Activated naive CD8-positive, alpha-beta T cell treated with anti-CD3 and anti-CD28 coated beads, Interleukin-2, amount 50 U/mL, for 16 hours (primary cell): ENCODE data around the gene ITPRID1.
"Not testable (repeated sequence)": the region's sequence is repeated elsewhere in the genome, so short reads cannot be mapped to it uniquely, and the experiment has no call there.

Experiments used
- DNase-seq: peaks from one replicate; pipeline ENCODE4 v3.0.0-alpha.2; 2020; ENCODE audit warnings: low read depth, low spot score

Gene ITPRID1

DNA sequence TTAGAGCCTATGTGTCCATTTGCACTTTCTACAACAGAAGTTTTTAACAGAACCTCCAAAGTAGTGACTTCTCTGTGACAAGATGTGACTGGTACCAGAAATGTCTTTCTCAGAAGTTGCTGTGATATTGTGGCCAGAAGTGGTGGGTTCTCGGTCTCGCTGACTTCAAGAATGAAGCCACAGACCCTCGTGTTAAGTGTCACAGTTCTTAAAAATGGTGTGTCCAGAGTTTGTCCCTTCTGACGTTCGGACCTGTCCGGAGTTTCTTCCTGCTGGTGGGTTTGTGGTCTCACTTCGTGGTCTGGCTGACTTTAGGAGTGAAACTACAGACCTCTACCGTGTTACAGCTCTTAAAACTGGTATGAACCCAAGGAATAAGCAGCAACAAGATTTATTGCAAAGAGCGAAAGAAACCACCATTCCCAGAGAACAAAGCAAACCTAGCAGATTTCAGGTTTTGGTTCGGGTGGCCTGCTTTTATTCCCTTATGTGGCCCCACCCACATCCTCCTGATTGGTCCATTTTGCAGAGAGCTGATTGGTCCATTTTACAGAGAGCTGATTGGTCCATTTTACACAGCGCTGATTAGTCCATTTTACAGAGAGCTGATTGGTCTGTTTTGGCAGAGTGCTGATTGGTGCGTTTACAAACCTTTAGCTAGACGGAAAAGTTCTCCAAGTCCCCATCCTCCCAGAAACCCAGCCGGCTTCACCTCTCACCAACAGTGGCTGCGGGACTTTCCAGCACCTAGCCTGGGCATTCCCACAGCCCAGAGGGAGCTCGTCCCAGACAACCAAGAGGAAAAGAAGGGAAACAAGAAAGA lies 3.0 kb downstream of the ITPRID1 start:
- no peak for DNase-seq

DNA sequence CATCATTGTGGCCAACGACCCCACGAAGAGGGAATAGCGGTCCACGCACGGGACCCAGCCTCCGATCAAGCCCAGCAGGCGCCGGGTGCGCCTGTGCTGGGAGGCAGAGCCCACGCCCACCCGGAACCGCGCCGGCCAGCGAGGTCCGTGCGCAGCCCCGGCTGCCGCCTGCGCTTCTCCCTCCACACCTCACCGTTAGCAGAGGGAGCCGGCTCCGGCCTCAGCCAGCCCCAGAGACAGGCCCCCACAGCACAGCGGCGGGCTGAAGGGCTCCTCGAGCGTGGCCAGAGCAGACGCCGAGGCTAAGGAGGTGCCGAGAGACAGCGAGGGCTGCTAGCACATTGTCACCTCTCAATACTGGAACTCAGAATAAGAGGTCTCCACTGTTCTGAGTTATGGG lies 3.6 kb downstream of the ITPRID1 start:
- DNase-seq = no peak

DNA sequence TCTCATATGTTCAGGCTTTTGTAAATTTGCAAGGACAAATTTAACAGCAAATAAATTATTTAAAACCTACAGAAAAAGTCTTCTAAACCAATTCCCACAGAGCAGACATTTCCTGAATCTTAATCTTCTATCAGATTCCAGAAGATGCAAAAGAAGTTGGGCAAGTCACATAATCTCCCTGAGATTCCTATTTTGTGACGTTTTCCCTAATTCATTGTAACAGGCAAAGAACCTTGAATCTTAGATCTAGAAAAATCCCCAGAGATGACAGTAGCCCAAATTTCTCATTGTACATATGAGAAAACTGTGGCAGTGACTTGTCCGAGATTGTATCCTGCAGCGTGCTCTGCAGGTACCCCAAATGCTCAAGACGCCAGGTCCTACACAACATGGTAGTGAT lies 4.9 kb downstream of the ITPRID1 start:
- no peak for DNase-seq

DNA sequence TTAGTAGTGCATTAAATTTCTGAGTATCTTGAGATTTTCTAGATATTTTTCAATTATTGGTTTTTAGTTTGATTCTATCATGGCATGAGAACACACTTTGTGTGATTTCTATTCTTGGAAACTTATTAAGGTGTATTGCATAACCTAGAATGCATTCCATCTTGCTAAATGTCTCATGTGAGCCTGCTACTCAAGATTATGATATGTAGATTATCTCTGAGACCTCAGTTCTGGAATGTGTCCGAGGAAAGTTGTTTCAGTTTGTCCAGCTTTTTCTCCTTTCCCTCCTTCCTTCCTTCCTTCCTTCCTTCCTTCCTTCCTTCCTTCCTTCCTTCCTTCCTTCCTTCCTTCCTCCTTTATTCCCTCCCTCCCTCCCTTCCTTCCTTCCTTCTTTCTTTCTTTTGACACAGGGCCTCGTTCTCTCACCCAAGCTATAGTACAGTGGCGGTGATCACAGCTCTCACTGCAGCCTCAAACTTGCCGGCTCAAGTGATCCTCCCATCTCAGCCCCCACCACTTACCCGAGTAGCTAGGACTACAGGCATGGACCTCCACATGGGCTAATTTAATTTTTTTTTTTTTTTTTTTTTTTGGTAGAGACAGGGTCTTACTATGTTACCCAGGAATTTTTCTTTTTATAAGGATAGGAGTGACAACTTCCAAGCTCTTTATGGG lies 7.6 kb downstream of the ITPRID1 start:
- DNase-seq = no peak

DNA sequence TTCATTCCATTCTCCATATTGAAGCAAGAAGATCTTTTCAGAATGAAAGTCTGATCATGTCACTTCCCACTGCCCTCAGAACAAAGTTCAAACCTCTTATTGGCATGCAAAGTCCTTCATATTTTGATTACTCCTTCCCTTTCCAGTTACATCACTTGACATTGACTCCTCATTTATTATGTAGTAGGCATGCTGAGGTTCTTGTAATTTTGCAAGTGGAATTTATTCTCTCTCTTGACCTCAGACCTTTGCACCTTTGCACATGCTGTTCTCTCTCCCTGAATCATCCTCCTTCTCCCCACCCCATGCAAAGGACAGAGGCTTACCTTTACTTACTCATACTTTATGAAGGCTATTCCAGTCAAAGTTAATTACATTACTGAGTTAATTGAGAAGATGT lies 13.0 kb downstream of the ITPRID1 start:
- no peak for DNase-seq

DNA sequence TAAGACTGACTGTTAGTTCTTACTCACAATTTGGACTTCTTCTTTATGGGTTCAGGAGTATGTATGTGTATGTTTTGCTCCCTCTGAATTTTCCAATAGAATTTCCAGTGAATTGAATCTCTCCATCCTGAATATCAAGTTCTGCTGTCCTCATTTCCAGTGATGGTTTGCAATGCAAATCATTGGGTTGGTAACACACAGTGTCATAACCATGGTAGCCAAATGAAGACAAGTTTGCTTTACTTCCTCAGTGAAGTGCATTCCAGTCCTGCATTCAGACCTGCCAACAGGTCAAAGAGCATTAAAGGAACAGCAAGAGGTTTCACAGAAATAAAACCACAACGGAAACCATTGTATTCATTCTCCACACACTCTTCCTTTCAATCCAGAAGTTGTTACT lies 15.2 kb downstream of the ITPRID1 start:
- no peak for DNase-seq

DNA sequence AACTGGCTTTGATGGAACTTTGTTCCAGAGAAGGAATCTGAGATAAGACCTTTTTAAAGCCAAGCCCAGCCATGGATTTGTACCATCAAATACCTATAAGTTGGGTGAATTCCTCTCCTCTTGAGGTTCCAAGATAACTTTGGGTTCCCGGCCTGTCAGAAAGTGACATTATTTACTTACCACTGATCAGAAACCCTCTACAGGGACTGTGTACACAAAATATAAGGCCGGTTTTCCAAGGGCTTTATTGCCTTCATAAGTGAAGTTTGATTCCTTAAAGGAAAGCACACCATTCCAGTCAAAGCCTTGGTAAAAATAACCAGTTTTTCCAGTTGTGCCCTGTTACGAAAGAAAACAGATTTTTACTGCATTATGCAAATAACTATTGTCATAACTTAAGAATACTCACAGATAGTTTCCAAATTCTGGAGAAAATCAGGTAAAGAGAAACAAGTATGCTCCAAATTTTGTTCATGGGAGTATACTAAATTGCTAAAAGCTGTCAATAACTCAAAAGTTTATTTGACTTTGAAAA lies 26.8 kb downstream of the ITPRID1 start:
- not testable (repeated sequence) for DNase-seq

DNA sequence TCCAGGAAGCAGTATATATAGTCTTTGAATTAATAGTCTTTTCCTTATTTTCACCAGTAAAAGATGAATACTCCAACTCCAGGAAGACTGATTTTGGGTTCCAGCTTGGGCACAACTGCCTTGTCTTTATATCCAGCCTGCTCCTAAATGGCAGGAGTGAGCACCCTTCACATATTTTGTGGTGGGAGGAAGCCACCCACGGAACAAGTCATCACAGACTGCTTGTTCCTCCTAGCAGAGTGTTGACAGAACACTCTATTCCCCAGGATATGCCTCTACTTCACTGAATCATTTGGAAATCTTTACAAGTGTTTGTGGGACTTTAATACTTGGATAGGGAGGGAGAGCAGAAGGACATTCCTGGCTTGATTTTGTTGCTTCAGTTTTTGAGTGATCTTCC lies 31.7 kb downstream of the ITPRID1 start:
- no peak for DNase-seq

DNA sequence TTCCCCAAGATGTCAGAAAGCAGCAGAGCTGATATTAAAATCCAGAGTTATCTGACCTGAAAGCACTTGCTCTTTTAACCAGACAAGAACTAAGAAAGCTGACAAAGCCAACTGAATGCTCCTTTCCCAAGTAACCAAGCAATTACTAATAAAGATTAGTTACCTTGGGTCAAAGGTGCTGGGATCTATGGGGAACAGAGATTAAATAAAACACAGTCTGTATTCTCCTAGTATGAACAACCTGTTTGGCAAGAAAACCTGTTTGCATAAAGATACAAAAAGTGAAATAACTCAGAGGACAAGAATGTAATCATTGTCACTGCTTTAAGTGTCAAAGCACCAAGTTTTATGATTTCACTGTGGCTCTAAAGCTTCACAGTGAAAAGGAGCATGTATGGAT lies 35.7 kb downstream of the ITPRID1 start:
- DNase-seq = no peak

DNA sequence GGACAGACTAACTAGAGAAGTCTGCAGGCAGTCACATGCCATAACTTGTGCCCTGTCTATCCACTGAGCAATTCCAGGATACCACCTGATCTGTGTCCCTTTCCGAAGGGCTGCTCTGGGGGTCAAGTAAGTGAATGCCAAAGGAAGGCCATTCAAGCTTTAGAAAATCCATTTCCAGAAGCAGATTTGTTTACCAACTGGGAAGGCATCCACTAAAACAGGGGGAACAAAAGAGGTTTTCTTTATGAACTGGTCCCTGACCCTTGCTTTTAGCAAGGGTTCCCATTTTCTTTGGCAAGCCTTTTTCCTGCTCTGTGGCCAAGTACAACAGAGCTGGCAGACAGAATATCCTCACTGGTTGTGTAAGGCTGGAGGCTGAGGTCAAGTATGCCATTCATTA lies 36.5 kb downstream of the ITPRID1 start:
- no peak for DNase-seq

DNA sequence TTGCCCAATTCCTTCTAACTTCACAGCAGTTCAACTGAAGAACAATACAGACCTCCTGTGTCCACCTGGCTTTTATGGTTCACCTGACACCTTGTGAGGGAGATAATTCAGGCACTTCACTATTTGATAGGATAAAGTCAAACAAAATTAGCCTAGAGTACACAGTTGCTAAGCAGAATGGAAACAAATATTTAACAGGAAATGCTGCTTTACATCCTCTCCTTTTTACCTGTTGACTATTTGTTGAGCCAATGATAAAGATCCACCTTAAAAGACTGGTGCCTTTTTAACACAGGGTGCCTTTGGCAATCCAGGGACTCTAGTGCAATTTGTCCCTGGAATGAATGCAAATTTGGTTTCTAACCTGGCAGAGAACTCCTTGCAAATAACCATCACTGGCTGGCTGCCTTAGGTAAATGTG lies 39.8 kb downstream of the ITPRID1 start:
- no peak for DNase-seq

DNA sequence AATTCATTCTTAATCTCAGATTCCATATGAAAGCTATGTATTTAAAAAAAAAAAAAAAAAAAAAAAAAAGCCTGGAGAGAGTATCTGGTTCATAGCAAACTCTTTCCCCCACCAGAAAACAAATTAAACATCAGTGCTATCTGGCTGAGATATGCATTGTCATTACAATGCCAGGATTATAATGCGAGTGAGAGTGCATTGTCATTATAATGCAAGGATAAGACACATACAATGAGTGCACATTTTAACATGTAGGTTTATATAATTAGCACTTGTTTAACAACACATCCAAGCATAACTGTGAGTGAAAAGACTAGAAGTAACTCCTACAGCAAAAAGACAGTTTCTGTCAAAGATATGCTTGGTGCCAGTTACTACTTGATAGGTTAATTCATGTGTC lies 48.1 kb downstream of the ITPRID1 start:
- no peak for DNase-seq

DNA sequence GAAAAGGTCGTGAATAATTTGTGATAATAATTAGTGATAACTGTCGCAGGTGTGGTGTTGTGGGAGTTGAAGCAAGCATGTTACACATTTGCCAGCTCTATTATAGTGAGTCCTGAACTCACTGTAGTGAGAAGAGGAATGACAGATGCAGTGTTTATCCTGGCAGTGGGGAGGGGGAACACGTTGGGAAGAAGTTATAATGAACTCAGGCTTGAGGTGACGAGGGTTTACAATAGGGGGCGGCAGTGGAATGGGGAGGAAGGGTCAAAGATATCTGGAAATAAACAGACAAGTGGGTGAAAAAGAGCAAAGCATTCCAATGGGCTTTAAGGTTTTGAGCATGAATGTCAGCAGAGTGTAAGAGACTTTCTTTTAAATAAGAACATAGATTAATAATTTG lies 49.6 kb downstream of the ITPRID1 start:
- no peak for DNase-seq

DNA sequence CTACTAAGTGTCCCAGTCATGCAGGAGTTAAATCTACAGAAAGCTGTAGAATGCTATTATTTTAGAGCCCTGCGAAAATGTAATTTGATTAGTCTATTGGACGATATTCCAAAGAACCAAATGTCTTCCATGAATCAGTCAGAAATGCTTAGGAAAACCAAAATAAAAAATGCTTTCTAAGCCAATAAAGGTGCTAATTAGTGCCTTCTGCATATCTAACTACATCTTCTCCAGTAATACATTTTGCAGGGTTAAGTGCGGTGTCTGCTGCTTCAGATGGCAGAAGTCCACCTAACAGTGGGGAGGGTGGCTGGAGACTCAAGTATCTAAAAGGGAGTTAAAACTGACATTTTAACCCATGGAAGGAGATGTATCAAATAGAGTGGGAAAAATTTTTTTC lies 50.1 kb downstream of the ITPRID1 start:
- no peak for DNase-seq

DNA sequence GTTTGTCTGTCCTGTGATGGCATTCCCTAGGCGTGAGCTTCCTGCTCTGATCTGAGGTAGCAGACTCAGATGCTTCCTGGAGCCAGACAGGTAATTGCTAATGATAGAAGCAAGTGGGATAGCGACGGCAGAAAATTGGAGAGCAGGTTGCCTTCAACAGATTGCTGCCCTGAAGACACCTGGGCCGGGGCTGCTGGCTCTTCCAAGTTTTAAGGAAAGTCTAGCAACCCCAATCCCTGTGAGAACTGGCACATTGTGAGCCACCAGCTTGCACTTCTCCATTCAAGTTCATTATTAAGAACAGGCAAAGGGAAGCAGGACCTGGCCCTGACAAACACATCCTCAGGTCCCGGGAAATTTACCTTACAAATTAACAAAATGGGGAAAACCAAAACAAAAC lies 50.8 kb downstream of the ITPRID1 start:
- DNase-seq = no peak

DNA sequence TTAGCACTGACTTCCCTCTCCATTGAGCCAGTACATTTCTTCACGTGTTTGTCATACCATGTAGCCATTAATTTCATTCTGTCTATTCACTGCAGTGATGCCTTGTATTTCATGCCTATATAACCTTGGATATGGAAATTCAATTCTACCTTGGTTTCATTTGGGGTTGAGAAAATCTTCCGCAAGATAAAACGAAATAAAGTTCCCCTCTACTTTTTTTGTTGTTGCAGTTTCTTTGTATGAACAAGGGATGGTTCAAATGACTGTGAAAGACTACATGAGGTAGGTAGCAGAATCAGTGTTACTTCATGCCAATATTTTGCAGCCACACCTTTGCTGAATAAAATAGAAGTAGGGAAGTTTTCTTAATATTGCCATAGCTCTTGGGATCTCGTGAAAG lies 55.6 kb downstream of the ITPRID1 start:
- no peak for DNase-seq

DNA sequence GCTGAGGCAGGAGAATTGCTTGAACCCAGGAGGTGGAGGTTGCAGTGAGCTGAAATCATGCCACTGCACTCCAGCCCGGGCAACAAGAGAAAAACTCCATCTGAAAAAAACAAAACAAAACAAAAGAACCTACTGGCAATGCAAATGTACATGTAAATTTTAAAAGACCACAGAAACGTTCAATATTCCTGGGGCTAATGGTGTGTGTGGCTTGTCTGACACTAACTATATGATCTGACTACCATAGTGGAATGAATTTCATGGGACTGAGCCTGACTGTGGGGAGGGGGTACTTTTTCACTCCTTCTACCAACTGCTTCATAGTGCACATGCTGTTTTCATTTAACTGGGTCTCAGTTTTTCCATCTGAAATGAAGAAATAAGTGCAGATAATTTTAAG lies 69.6 kb downstream of the ITPRID1 start:
- no peak for DNase-seq

DNA sequence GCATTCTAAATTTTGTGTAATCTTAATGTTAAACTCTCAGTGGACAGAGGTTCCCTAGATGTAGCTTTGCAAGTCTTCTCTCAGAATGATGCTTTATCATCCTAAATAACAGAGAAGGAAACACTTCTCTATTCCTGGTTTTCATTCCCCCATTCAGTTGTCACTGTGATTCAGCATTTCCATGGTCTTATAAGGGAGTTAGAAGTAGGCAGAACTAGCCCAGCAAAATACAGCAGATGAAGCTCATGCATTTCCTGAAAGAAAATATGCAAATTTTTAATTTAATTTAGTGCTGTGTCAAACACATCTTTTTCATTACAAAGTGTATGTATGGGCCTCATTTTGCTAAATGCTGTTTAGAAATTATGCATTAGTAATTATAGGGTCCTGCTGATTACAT lies 70.1 kb downstream of the ITPRID1 start:
- no peak for DNase-seq

DNA sequence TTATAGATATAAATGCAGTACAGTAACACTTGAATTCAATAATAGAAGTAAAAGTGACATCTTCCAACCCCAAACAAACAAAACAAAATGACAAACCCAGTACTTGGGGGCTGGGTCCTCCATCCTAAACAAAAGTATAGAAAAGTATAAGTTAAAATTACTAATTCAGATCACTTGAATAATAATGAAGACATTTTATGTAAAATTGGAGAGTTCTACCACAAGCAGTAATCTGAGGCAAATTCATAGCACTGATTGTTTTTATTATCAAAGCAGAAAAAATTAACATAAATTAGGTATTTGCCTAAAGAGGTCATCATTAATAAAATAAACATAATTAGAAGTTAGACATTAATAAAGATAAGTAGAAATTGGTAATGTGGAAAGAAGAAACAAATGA lies 81.5 kb downstream of the ITPRID1 start:
- DNase-seq = no peak

DNA sequence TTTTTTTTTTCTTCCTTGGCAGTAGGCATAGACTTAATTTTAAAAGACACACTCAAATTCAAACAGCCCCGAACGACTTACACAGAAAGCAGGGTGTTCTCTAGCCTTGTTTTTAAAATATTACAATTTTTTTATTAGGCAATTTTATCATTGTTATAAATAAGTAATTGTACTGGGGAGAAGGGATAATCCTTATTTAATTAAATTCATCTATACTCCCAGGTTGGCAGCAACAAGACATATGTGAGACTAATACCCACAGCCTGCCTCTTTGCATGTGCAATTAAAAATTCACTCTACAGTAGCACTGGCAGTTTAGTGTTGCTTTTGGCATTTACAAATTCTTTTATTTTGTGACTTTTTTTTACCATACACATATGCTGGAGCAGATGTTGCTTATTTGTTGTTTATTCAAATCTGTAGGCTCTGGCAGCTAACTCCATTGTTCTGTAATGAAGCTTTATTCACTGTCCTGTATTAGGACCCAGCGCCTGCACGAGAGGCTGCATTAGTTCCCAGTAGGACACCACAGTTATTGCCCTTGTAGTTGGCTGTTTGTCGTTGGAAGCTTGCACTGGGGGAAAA lies 88.2 kb downstream of the ITPRID1 start:
- no peak for DNase-seq

DNA sequence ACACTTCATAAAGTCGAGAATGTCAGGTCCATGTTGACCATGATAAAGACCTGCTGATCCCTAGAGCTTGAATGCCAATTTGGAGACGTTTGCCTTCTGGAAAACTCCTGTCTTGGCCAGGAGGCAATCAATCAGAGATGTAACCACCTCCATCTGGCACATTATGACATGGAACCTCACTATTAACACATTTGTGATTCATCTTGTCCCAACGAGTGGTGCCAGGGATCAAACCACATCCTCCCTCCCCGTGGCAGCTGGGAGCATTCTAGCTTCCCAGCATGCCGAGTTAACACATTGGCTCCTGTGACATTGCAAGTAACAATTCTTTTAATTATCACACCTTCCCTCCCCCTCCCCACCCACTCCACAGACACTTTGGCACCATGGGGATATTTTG lies 89.2 kb downstream of the ITPRID1 start:
- DNase-seq = no peak

DNA sequence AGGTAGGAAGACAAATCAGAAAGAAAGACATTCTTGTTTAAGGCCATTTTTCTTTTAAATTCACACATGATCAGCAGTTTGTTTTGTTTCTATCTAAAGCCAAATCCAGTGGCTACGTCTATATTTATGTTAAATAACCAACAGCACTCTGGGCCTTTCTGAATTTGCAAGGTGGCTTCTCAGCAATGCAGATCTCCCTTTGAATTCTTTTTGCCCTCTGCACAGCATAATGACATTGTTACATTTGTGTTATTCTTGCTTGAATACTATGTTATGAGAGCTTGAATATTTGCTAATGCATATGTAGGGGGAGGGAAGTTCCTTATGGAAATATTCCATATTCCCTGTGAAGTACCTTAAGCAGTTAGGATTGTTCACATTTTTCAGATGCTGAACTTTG lies 99.7 kb downstream of the ITPRID1 start:
- DNase-seq = no peak

DNA sequence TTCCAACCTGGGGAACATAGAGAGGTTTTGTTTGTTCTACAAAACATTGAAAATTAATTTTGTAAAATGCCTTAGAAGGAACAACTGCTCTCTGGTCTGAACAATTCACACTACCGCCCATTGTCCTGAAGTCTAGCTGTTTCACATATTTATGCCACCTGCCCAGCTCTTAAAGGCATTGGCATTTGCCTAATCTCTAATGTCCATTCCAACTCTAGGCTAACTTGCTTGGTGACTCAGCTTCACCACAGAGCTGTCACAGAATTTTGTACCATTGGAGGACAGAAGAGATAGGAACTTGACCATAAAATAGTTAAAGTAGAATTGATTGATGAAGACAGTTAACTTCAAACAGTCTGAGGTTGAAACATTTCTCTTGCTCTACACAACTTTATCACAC lies 119.6 kb downstream of the ITPRID1 start:
- DNase-seq = no peak
